Measurements from ENCODE around the gene CCDC196. TPM values are rescaled to one million over a fixed set of nuclear protein-coding genes. Genes with fewer than 3 reads are reported as not detected.

The CCDC196 gene
- total RNA-seq, 1 experiment from 2014 or later: not detected

DNA sequence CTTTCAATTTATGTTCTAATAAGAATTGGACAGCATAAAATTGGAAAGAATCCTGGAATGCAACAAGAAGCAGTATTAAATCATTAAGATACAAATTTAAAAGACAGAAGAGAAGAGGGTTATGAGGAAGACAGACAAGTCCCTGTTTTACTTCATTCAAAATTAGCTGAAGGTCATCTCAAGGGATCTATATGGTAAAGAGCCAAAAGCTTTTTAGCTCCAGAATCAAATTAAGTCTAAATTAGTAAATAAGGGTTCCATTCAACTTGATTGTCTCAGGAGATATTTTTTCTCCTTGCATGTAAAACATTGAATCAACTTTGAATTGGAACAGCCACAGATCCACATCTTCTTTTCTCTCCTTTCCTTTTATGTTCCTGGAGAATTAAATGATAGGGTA lies 7.6 kb downstream of the CCDC196 start:
- CTCF ChIA-PET: no interaction called here
- H3K4me3 Mint-ChIP-seq: no peak overlapping the region
- H3K4me1 Mint-ChIP-seq: peaks cover 6% of the 10 kb centered on the region; the same call in 1 of the 2 replicates
- TF ChIP-seq ZNF416 (CRISPR knock-in tag; IDR thresholded peaks at IDR 0.05): no peak
- TF ChIP-seq, protein P1, sequence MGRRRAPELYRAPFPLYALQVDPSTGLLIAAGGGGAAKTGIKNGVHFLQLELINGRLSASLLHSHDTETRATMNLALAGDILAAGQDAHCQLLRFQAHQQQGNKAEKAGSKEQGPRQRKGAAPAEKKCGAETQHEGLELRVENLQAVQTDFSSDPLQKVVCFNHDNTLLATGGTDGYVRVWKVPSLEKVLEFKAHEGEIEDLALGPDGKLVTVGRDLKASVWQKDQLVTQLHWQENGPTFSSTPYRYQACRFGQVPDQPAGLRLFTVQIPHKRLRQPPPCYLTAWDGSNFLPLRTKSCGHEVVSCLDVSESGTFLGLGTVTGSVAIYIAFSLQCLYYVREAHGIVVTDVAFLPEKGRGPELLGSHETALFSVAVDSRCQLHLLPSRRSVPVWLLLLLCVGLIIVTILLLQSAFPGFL (CRISPR knock-in tag; IDR thresholded peaks at IDR 0.05; ENCODE audit: borderline replicate concordance): no peak
- no peak for TF ChIP-seq JAZF1 (CRISPR knock-in tag; IDR thresholded peaks at IDR 0.05)
- TF ChIP-seq ARID4B (CRISPR knock-in tag; IDR thresholded peaks at IDR 0.05; ENCODE audit: borderline replicate concordance): no peak
- no peak for TF ChIP-seq MXD4 (CRISPR knock-in tag; IDR thresholded peaks at IDR 0.05; ENCODE audit: borderline replicate concordance)
- TF ChIP-seq ERG (CRISPR knock-in tag; IDR thresholded peaks at IDR 0.05): no peak
- TF ChIP-seq TCF7 (CRISPR knock-in tag; IDR thresholded peaks at IDR 0.05; ENCODE audit: low read depth): no peak
- TF ChIP-seq, protein P2, sequence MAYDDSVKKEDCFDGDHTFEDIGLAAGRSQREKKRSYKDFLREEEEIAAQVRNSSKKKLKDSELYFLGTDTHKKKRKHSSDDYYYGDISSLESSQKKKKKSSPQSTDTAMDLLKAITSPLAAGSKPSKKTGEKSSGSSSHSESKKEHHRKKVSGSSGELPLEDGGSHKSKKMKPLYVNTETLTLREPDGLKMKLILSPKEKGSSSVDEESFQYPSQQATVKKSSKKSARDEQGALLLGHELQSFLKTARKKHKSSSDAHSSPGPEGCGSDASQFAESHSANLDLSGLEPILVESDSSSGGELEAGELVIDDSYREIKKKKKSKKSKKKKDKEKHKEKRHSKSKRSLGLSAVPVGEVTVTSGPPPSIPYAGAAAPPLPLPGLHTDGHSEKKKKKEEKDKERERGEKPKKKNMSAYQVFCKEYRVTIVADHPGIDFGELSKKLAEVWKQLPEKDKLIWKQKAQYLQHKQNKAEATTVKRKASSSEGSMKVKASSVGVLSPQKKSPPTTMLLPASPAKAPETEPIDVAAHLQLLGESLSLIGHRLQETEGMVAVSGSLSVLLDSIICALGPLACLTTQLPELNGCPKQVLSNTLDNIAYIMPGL (CRISPR knock-in tag; IDR thresholded peaks at IDR 0.05): no peak
- no peak for TF ChIP-seq ZNF532 (CRISPR knock-in tag; IDR thresholded peaks at IDR 0.05; ENCODE audit: borderline replicate concordance)
- no peak for TF ChIP-seq CREM (CRISPR knock-in tag; IDR thresholded peaks at IDR 0.05)
- no peak for TF ChIP-seq NR3C1 (CRISPR knock-in tag; conservative IDR thresholded peaks at IDR 0.05; ENCODE audit: low read depth)
- TF ChIP-seq, protein P3, sequence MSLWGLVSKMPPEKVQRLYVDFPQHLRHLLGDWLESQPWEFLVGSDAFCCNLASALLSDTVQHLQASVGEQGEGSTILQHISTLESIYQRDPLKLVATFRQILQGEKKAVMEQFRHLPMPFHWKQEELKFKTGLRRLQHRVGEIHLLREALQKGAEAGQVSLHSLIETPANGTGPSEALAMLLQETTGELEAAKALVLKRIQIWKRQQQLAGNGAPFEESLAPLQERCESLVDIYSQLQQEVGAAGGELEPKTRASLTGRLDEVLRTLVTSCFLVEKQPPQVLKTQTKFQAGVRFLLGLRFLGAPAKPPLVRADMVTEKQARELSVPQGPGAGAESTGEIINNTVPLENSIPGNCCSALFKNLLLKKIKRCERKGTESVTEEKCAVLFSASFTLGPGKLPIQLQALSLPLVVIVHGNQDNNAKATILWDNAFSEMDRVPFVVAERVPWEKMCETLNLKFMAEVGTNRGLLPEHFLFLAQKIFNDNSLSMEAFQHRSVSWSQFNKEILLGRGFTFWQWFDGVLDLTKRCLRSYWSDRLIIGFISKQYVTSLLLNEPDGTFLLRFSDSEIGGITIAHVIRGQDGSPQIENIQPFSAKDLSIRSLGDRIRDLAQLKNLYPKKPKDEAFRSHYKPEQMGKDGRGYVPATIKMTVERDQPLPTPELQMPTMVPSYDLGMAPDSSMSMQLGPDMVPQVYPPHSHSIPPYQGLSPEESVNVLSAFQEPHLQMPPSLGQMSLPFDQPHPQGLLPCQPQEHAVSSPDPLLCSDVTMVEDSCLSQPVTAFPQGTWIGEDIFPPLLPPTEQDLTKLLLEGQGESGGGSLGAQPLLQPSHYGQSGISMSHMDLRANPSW (CRISPR knock-in tag; conservative IDR thresholded peaks at IDR 0.05; ENCODE audit: low read depth): no peak
- TF ChIP-seq SMAD4 (CRISPR knock-in tag; IDR thresholded peaks at IDR 0.05): no peak
- no peak for TF ChIP-seq ATF6 (CRISPR knock-in tag; IDR thresholded peaks at IDR 0.05)
- no peak for TF ChIP-seq RELA (CRISPR knock-in tag; IDR thresholded peaks at IDR 0.05; ENCODE audit: borderline replicate concordance)
- TF ChIP-seq NR2C2 (CRISPR knock-in tag; IDR thresholded peaks at IDR 0.05): no peak
- TF ChIP-seq ZNF317 (CRISPR knock-in tag; IDR thresholded peaks at IDR 0.05; ENCODE audit: borderline replicate concordance, low read depth): no peak
- no peak for TF ChIP-seq ETV6 (CRISPR knock-in tag; IDR thresholded peaks at IDR 0.05)

More for the DNA sequence above, 7.6 kb downstream of the CCDC196 start:
- Mint-ChIP-seq H3K27ac (no peak overlapping the region), H3K27me3 (ENCODE audit: low read depth) (peaks cover 2% of the 10 kb centered on the region; the same call in 1 of the 2 replicates), H3K9me3 (no peaks in the 10 kb centered on the region), H3K36me3 (no peaks in the 10 kb centered on the region)
- no peak for ATAC-seq
- no peak for DNase-seq (ENCODE audit: low spot score)
- POLR2A ChIA-PET: no interaction called here

All from WTC11 (cell line).